GM18511 (cell line): ENCODE results near the gene CALR3.

Experiments used
- ATAC-seq: cut with Tn5 transposase; IDR thresholded peaks from one replicate; pipeline ENCODE4 v1.9.1; 2021; ENCODE audit warnings: mild to moderate bottlenecking, moderate library complexity; ENCODE audit not compliant: unreplicated experiment

Gene CALR3

GRCh38 chr19:16435238-16435917 is 60.6 kb downstream of the CALR3 start:
- ATAC-seq = no peak

- ATAC-seq = no peak
Observed at GRCh38 chr19:16433986-16434385, 62.0 kb downstream of the CALR3 start.

GRCh38 chr19:16429759-16430091 is 66.2 kb downstream of the CALR3 start:
- ATAC-seq = no peak

DNA sequence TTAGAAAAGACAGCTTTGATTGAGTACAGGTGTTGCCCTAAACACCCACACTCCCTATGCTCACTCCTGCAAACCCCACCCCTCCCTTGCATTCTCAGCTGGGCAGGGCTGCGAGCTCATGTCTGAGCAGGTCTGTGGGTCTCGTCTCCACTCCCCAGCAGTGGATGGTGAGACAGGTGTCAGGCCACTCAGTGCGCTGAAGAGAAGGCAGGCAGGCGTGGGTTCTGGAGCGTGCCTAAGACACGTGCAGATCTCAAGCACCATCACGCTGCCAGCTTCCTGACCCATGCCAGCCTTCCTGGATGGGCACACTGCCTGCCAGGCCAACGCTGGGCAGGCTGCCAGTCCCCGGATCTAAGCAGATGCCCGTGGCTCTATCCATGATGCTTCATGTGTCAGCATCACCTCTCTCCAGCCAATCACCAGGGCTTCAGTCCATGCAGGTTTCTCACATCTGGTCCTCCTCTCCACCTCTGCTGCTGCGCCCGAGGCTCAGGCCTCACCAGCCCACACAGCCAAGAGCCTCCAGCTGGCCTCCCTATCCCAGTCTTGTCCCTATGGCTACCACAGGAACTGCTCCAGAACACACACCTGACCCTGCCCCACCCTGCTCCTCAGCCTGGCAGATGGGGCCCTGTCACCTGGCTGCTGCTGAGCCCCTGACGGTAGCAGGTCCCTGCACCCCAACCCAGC is 66.8 kb downstream of the CALR3 start:
- ATAC-seq = no peak
